ENCODE measurements around the gene FAM186B.

GRCh38 chr12:49599961-49600360 lies 5.5 kb downstream of the FAM186B start:
- TF ChIP-seq POLR2AphosphoS5 (IDR thresholded peaks at IDR 0.05; ENCODE audit: low read depth, low read length) (no peak), CTCF (IDR thresholded peaks at IDR 0.05 in 2 of 3, conservative IDR thresholded peaks at IDR 0.05 in 1 of 3; ENCODE audit: borderline replicate concordance in 1 of 3, insufficient read depth in 1 of 3, low read depth in 2 of 3, low read length in 2 of 3) (no peak), EZH2 (IDR thresholded peaks at IDR 0.05) (no peak)
- TF ChIP-seq, protein P1, sequence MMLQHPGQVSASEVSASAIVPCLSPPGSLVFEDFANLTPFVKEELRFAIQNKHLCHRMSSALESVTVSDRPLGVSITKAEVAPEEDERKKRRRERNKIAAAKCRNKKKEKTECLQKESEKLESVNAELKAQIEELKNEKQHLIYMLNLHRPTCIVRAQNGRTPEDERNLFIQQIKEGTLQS (IDR thresholded peaks at IDR 0.05), result no peak
